ENCODE measurements around the gene OR4K17.
"Not testable (repeated sequence)": the region's sequence is repeated elsewhere in the genome, so short reads cannot be mapped to it uniquely, and the experiment has no call there.

OR4K17 gene, protein sequence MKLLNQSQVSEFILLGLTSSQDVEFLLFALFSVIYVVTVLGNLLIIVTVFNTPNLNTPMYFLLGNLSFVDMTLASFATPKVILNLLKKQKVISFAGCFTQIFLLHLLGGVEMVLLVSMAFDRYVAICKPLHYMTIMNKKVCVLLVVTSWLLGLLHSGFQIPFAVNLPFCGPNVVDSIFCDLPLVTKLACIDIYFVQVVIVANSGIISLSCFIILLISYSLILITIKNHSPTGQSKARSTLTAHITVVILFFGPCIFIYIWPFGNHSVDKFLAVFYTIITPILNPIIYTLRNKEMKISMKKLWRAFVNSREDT

DNA sequence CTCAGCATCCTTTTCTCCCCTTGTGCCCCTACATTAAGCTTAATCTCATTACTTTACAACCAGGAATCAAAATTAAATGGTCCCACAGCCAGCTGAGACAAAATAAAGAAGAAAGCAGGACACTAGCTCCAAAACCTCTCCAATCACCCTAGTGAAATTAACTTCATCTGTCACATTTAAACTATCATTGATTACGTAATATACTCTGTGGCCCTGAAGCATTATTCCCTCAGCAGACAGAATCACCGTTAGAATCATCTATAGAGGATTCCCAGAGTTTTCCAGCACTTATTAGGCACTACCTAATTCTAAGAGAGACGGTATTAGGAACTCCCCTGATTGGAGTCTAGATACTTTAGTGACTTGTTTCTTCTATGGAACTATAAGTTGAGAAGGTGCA, at the start of gene OR4K17:
Gene OR4K17, plus strand, starts transcription at position 302 of the 400 bp plus-strand sequence. CDS start 6,761 bp downstream, outside the sequence.
- no peak for DNase-seq (ENCODE audit: low read depth)

- DNase-seq (ENCODE audit: low read depth) = no peak
These were observed 18.5 kb upstream of the OR4K17 start for GRCh38 chr14:20092050-20092449.

DNA sequence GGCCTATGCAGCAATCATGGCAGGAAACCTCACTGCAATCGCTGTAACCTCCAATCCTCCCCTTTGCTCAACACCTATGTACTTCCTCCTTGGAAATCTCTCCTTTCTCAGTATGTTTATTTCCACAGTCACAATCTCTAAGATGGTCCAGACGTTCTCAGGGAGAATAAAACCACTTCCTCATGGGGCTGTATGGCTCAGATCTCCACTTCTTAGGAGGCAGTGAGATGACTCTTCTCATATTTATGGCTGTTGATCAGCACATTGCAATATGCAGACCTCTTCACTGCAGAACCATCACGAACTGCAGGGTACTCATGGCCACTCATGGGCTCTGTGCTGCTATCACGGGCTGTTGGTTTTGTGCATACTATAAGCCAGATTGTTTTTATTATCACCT, 17.1 kb upstream of the OR4K17 start:
- no peak for DNase-seq (ENCODE audit: low read depth)

DNA sequence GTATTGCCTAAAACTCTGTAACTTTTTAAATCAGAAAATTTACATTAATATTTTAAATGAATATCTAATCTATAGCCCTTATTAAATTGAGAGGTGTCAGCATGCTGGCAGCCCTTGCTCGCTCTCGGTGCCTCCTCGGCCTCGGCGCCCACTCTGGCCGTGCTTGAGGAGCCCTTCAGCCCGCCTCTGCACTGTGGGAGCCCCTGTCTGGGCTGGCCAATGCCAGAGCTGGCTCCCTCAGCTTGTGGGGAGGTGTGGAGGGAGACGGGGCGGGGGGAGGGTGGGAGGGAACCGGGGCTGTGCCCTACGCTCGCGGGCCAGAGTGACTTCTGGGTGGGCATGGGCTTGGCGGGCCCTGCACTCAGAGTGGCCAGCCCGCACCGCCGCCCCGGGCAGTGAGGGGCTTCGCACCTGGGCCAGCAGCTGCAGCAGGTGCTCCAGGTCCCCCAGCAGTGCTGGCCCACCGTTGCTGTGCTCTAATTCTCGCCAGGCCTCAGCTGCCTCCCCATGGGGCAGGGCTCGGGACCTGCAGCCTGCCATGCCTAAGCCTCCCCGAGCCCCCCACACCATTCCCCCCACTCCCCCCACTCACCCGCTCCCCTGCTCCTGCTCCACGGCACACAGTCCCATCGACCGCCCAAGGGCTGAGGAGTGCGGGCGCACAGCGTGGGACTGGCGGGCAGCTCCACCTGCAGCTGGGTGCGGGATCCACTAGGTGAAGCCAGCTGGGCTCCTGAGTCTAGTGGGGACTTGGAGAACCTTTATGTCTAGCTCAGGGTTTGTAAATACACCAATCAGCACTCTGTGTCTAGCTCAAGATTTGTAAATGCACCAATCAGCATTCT, 11.4 kb upstream of the OR4K17 start:
- DNase-seq (ENCODE audit: low read depth) = not testable (repeated sequence)

DNA sequence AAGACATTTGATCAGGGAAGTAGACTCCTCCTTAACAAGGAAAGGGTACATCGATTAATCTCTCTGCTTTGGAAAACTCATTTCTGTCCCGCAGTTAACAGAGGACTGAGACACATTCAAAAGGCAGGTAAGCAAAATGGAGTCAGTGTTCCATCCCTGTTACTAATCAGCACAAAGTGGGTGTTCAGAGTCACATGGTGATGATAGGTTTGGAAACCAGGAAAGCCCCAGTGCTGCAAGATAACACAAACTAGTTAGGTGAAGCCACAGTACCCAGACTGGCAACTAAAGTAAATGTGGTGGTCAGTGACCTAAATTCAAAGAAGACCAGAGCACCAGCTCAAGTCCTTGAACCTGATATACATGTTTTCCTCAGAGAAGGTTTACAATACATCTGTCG, 1.8 kb downstream of the OR4K17 start:
- DNase-seq (ENCODE audit: low read depth) = no peak

- DNase-seq (ENCODE audit: low read depth) = no peak
These were observed 6.2 kb downstream of the OR4K17 start for GRCh38 chr14:20116748-20117147.

- no peak for DNase-seq (ENCODE audit: low read depth)
These were observed 8.3 kb downstream of the OR4K17 start for GRCh38 chr14:20118795-20119194.

GRCh38 chr14:20138520-20138919, 28.0 kb downstream of the OR4K17 start, which contains the start of gene OR4N5:
Gene OR4N5, plus strand, starts transcription at chr14:20138820. Its CDS starts 4,916 bp downstream, at chr14:20143736.
- no peak for DNase-seq (ENCODE audit: low read depth)

DNA sequence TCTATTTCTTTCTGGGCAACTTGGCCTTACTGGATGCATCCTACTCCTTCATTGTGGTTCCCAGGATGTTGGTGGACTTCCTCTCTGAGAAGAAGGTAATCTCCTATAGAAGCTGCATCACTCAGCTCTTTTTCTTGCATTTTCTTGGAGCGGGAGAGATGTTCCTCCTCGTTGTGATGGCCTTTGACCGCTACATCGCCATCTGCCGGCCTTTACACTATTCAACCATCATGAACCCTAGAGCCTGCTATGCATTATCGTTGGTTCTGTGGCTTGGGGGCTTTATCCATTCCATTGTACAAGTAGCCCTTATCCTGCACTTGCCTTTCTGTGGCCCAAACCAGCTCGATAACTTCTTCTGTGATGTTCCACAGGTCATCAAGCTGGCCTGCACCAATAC, 33.4 kb downstream of the OR4K17 start:
- DNase-seq (ENCODE audit: low read depth) = no peak

- no peak for DNase-seq (ENCODE audit: low read depth)
These were observed 34.3 kb downstream of the OR4K17 start for GRCh38 chr14:20144820-20145219.

DNA sequence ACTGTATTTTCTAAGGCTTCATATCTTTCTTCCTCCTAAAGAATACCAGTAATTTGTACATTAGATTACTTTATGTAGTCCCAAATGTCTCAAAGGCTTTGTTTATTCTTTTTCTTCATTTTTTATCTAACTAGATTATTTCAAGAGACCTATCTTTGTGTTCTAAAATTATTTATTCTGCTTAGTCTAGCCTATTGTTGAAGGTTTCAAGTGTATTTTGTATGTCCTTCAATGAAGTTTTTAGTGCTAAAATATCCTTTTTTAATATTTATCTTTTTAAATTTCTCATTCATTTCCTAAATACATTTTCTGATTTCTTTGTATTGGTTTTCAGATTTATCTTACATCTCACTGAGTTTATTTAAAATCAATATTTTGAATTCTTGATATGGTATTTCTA, 53.9 kb downstream of the OR4K17 start:
- DNase-seq (ENCODE audit: low read depth) = no peak

DNA sequence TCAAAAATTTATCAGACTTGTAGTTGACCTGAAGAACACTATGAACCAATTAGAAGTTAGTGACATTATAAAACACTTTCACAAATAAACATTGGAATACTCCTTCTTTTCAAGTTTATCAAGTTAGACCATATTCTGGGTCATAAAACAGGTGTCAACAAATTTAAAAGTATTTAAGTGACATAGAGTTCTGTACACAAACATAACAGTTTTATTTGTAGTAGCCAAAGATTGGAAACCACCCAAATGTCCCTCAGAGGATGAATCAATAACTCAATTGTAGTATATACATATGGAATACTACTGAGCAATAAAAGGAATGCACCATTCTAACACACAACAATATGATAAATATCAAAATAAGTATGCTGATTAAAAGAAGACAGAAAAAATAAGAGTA, 56.6 kb downstream of the OR4K17 start:
- DNase-seq (ENCODE audit: low read depth) = no peak

GRCh38 chr14:20169852-20170251, 59.3 kb downstream of the OR4K17 start:
- peak; percentile 33 for DNase-seq (ENCODE audit: low read depth)
